AG20443 (cell line): ENCODE data around the gene DPYSL3.

Experiments
- DNase-seq: peaks from one replicate; pipeline ENCODE4 v3.0.0; 2012; ENCODE audit warnings: low spot score, mixed read lengths

The DPYSL3 gene

DNA sequence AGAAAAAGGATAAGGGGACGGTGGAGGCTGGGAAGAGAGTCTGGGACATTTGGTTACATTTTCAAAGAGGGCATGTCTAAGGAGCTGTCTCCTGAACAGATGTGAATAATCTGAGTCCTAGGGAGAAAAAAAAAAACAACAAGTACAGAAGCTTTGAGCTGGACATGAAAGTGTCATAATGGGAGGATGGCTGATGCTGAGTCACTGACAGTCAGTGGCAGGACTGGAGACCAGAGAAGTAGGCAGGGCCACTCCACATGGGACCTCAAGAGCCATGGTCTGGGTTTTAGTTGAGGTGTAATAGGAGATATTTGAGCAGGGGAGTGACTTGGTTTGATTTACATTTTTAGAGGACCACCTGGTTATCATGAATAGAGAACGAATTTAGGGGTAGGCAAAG lies 70.6 kb downstream of the DPYSL3 start:
- DNase-seq = peak; percentile 61

DNA sequence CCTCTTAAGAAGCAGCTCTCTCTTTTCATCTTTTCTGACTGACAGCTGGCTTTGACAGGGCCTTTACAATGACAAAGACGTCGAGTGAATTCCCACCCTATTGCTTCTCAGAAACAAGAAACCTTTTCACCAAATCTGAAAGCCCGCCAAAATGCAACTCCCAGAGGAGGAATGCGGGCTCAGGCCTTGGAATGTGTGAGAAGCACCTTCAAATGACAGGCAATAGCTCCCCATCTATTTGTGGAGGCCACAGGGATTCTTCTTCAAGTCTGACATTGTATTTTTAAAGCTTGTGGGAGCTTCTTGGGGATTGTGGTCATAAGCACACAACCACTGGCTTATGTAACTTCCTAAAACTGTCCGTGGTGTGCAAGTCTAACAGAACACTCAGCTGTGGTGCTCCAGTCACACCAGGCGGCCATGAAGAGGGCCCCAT lies 72.7 kb downstream of the DPYSL3 start:
- DNase-seq = peak; percentile 17

DNA sequence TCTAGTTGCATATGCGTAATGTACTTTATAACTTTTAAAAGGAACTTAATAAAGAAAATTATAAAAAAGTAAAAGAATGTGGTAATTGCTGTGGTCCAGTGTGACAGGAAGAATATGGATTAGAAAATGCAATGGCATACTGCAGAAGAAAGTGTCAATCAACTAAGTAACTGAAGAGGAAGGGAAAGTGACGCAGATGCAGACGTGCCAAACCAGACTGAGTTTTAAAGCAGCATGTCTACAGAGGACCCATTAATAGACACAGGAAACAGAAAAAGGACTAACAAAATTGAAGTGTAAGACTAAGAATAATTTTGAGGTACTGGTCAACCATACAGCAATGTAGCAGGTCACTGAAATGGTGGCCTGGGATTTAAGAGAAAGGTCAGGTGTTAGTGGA lies 73.3 kb downstream of the DPYSL3 start:
- no peak for DNase-seq

DNA sequence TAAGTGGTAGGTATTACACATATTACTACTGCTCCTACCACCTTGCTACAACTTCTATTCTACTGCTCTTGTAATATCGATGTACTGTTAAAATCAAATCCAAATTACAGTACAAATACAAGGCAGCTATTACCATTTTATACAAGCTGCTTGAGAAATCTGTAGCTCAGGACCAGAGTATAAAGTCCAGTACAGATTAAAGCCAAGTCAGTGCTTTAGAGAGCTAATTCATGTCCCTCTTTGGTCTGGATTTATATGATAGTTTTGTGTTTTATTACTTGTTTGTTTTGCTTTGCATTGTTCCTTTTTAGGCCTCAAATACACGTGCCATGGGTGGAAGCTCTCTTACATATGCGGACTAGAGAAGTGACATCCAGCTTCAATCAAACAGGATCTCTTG lies 75.8 kb downstream of the DPYSL3 start:
- DNase-seq = no peak

DNA sequence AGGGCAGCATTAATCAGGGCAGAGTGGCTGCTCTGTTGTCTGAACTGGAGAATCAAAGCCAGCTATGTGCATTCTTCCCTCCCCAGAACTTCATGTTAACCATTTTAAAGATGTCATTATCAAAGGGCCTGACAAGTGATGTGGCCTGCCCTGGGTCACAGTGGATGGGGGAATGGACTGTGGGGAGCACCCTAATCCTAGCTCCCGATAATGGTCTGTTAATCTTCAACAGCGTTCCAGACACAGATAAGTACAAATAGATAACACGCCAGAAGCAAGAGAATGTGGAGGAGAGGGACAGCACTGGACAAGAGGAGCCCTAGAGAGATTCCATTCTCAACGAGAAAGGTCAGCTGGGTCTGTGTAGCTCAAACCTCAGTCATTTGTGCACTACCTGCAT lies 77.5 kb downstream of the DPYSL3 start:
- DNase-seq = no peak

DNA sequence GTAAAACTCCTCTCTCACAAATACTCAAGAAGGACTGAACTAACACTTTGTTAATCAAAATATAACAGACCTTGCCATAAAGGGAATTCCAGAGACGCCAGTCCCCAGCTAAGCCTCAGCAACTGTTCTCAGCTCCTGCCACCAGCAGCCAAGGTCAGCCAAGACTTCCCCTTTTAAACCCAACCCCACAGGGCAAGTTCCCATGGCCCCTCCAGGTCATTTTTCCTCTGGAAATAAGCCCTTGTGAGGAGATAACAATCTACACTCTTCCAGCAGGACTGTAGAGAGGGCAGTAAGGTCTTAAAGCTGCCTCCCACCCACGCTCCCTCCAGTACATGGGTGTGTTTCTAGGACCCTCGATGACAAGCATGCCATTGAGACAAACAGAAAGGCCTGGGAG lies 78.3 kb downstream of the DPYSL3 start:
- DNase-seq = no peak

DNA sequence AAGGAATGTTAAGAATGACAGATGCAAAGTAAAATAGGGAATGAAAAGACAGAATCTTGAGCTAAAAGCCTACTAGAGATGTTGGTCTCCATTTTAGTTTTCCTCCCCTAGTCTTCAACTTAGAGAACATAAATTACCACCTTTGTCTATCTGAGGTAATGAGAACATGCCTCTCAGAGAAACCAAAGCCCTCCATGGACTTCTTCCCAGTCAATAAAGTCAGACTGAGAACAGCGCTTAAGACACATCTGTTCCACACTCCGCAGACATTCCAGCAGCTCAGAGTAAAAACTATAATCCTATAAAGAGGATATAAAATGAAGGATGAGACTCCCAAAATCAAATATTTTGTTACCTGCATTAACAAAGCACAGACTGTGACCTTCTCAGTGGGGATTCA lies 79.2 kb downstream of the DPYSL3 start:
- DNase-seq = no peak

DNA sequence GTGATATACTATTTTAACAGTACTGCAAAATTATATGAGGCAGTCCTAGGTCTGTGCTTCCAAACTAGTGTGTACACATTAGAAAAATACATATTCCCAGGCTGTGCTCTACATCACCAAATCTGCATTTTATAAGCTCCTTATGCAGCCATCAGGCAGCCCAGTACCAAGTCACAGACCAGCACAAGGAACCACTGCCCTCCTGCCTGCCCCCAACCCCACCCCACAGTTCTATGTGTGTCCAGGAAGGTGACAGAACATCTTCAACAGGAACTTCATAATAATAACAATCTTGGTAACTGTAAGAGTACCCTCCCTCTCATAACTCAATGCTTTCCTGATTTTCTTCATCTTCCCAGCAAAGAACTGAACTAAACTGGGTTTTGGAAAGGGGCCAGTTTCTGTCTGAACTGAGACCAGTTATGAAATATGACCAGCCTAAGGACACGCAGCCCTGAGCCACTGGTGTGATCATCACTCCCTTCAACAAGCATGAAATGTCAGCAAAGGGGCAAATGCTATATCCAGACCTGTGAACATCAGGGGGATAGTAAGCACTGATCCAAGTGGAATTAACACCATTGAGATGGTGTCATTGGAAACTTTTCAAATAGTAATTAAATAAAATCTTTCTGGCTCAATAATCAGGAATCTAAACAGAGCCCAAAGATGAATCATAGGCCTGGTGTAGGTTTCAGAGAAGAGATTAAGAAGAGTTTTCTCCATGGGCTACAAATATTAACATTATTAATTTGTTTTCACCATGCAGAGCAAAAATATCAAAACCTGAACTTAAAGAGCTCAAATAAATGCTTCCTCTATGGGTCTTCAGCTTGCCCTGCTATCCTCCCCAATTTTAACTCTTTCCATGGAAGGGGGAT lies 82.1 kb downstream of the DPYSL3 start:
- DNase-seq = peak; percentile 52

DNA sequence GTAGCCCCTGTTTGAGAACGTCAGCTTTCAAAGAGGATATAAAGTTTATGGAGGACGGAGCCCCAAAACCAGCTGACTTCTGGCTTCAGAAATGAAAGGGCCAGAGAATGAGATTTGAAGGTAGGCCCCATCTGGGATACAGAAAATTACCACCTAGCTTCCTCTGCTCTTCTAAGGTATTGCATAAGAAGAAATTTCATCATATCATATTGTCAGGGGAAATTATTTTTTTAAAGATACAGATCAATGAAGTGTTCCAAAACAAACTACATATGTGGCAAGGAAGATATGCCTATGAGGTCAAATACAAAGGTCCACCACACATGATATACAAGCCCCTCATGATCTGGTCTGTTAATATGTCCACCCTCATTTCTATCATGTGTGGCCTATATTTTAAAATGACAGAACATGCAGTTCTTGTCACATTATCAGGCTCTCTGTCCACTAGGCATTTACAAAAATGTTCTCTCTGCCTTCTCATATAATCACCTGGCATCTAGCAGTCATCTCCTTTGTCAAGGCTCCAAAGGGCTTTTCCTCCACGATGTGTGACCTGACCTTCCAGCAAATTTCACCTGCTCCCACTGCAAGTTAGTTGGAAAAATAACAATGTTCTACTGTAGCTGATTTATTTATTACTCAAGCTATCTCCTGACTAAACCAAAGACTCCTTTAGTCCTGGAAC lies 83.1 kb downstream of the DPYSL3 start:
- DNase-seq = no peak

DNA sequence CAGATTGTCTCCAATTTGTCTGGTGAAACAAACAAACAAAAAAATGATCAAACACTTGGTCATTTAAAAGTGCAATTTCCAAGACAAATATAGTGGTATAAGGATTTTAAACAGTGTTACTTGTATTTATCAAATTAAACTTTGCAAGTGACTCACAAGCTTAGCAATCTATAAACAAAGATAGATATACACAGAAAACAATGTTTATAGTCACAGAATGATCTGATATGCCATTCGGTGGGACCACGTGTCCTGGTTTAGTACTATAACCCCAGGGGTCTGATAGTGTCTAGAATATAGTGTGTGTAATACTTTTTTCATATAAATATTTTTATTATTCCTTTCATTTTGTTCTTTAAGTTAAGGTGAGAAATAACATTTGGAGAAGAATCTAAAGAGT lies 91.3 kb downstream of the DPYSL3 start:
- no peak for DNase-seq

DNA sequence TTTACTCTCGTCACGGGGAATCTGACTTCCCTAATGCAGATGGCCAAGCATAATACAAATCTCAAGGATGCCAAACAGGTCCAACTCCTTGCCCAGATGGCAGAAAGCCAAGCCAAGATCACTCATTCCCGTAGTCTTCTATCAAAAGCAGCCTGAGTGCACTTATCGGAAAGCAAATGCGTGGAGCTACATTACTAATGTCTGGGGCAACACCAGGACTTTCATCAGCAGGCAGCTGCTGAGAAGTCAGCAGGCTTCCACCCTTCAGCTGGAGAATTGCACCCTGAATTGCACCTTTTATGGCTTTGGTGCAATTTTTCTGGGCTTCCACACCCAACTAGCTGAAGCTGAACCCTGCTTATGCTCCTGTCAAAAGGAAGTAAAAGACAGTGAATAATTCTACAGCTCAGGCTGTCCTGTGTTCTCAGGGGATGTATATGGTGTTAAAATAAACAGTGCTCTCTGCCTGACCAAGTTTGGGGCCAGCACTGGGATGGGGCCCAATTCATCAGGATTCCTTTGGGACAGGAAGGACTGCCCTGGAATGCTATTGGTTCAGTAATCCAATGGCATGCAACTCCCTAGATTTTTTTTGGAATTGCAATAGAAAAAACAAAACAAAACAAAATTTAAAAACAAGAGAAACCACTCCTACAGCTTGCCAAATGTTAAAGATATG lies 92.6 kb downstream of the DPYSL3 start:
- no peak for DNase-seq

DNA sequence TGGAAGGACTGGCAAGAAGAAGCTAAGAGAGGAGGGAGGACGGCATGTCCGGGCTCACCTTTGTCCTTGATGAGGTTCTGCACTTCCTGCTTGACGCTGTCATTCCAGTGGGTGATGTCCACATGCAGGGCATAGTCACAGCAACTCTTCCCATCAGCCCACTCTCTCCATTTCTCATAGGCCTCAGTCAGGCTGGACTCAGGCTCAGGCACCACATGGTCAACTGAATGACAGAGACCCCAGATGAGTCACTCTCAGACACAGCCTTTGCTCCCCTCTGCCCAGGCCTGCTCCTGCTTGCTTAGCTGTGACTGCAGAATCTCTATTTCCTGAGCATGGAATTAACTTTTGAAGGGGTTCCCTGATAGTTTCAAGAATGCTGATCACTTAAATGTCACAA lies 94.2 kb downstream of the DPYSL3 start:
- DNase-seq = no peak

DNA sequence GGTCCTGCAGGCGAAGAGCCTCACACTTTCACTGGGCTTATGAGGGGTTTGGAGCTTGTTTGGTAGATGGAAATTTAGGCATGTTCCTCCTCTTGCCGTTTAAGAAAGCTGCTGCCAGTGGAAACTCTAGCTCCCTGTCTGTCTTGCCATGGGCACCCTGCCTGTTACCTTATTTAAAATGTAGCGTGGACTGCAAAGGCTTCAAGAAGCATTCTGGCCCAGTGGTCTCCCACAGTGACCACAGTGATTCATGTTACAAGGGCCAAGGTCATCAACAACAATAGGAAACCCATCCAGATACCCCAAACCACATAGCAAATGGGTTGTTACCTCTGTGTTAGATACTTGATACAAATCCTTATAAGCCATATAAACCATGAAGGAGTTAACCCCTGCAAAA lies 96.6 kb downstream of the DPYSL3 start:
- DNase-seq = no peak

DNA sequence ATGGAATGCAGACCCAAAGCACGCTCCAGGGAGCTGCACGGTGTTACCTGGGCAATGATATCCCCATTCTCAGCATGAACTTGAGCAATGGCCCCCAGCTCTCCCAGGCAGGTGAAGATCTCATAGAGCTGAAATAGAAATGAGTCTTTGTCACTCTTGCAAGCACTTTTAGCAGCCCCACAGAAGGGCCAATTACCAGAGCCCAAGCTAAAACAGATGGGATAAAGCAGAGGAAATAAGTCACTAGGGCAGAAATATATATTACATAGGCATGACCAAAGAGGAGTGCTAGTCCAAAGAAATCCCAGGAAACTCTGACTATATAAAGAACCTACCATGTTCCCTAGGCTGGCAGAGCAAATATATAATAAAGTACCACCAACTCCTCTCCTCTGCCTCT lies 97.3 kb downstream of the DPYSL3 start:
- no peak for DNase-seq

DNA sequence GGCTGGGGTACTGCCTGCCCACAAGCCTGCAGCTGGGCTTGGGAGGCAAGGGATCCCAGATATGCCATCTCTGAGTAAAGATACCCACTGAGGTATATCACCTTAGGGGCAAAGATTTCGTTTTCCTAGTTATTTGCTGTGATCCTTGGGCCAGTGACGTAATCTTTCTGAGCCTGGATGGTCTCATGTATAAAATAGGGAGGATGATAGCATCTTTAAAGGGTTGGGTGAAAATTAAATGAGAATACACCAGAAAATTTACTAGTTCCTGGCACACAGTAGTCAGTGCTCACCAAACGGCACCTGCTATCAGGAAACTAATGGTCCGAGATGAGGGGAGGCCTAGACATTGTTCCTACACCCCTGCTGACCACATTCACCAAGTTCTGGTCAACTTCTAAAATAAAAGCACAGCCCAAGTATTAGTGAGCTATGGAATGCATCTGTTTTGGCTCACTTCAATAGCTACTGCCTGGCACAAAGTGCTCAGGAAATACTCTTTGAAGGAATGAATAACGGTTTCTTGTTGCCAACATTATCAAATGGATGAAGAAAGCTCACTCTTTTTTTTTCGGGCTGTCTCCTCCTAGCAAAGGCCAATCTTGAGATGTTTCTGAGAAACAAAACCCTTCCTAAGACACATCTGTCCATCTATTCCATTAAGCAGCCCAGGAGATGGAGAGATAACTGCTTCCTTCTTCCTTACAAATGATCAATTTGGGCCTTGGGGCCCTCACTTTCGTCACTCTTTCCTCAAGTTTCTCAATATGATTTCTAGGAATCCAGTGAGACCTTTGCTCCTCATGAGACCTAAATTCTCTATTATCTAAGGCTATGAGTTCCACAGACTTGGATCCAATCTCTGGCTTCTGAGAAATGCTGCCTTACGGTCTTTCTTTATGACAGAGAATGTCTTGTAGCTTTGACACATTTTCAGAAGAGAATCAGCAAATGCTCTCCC lies 98.2 kb downstream of the DPYSL3 start:
- no peak for DNase-seq

DNA sequence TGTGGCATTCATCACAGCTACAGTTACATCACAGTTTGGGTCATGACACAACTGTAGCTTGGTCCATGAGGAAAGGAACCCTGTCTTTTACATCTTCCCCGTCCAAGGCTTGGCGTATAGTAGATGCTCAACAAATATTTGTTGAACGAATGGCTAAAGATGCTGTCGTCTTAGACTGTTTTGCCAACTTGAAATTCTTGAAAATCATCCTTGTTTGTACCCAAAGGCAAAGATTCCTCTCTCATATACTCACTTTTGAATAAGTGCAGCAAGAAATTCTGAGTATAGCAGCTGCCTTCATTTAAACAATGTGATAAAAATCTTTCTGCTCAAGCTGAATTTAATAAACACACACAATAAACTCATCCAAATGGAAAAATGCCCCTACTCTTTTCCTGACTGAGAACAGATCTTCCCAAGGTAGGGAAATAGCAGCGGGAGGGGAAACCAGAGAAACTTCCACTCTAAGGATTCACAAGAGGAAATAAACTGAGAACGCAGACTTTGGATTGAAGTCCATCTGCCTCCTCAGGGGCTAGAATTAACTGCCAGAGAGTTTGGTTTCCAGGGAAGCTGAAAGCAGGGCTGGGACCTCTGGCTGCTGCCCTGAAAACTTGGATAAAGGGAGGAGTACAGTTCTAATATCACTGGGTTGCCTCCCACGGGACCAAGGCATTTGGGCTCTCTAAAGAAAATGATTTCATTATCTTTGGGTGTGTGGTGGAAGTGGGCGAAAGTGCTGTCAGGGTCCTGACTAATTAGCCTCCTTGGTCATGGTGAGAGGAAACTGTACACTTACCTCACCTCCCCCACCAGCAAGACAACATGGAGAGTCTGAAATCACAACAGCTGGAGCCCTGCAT lies 99.1 kb downstream of the DPYSL3 start:
- DNase-seq = no peak

DNA sequence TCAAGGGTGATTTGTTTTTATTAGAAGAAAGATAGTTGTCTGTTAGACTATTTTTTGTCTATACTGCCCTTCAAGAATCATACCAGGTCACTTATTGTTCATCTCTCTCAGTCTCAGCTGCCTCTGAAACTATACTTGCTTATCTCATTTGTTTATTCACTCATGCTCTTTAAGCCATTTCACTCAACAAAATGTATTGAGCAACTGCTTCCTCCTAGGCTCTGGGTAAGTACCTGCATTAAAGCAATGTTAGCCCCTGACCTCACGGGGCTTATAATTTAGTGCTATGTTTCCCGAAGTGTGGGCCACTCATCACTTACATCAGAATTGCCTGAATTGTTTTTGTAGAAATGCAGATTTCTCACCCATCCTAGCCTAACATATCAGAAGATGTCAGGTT lies 100.9 kb downstream of the DPYSL3 start:
- DNase-seq = no peak

DNA sequence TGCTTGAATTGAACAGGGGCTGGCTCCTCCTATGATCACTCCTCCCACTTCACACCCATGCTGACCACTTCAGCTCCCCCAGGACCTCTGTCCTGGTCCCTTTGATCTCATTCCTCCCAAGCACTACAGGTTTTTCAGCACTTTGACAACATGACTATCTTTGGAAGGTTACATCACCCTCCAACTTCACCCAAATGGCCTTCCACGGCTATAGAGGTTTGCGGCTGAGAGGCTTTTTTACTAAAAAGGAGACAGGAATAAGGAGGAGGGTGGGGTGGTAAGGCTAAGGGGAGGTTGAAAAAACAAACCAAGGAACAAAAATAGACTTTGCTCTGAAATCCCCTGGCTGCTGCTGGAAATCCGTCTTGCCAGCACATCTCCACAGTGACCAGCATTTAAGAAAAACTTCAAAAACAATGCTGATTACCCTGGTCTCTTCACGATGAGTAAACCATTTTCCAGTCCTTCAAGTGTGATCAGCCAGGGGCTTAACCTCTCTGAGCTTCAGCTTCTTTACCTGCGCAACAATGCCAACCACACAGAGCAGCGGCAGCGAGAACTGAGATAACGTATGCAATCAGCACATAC lies 102.7 kb downstream of the DPYSL3 start:
- peak; percentile 46 for DNase-seq

DNA sequence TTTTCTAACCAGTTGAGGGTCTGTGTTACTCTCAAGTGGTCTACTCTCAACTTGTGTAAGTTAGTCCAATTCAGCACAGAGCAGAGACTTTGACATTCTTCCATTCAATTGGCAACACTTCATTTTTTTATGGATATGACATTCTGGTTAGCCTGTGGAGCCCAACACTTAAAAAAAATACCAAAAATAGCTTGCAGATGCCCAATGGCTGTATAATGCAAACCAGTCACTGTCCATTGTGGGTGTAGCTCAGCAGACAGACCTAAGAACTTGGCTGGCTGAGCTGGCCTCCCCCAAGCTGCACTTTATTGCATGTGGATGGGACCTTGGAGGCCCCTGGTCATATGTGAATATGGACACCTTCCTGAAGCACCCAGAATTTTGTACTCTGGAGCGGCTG lies 103.2 kb downstream of the DPYSL3 start:
- peak; percentile 40 for DNase-seq

DNA sequence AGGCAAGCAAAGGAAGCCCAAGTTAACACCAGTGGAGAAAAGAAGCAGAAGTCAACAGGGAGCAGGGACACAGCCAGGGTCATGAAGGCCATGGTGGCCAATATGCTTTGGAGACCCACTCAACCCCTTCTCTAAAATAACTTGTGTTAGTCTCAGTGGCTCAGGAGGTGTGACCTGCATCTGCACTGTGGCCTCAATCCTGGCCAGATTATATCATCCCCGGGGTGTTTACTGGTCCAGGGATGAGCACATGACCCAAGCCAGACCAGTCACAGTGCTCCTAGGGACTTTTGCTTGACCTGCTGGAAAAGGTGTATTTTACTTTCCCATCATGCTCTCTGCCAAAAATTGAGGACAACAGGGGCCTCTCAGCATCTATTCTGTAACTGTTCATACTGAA lies 105.2 kb downstream of the DPYSL3 start:
- DNase-seq = no peak
